Smooth muscle cell (in vitro differentiated cells): ENCODE results near the gene SLC10A2. TPM values are rescaled to one million over a fixed set of nuclear protein-coding genes. Genes with fewer than 3 reads are reported as not detected.

Experiments used
- DNase-seq: peaks from one replicate; lab custom pipeline; 2025; ENCODE audit not compliant: unreplicated experiment; lab: John Stamatoyannopoulos, UW
- H2AFZ ChIP-seq: fragments of 200-600 bp; sonication (generic); 2 replicates; pipeline ENCODE4 v1.6.0; 2016; ENCODE audit warnings: antibody characterized with exemption, low read depth, mild to moderate bottlenecking
- H3F3A ChIP-seq: fragments of 200-600 bp; sonication (generic); 2 replicates; pipeline ENCODE4 v1.6.0; 2017; ENCODE audit warnings: antibody characterized with exemption, low read depth
- H3K27ac ChIP-seq: fragments of 200-600 bp; sonication (generic); 2 replicates; pipeline ENCODE4 v1.5.1; 2016; ENCODE audit warnings: low read depth, mild to moderate bottlenecking
- H3K27me3 ChIP-seq: fragments of 200-600 bp; sonication (generic); 2 replicates; pipeline ENCODE4 v1.6.1; 2016; ENCODE audit warnings: low read depth, mild to moderate bottlenecking
- H3K36me3 ChIP-seq: fragments of 200-600 bp; sonication (generic); 2 replicates; pipeline ENCODE4 v1.5.1; 2016; ENCODE audit warnings: low read depth
- H3K4me1 ChIP-seq: fragments of 200-600 bp; sonication (generic); 2 replicates; pipeline ENCODE4 v1.5.1; 2016; ENCODE audit warnings: low read depth
- H3K4me2 ChIP-seq: fragments of 200-600 bp; sonication (generic); 2 replicates; pipeline ENCODE4 v1.6.0; 2016; ENCODE audit warnings: mild to moderate bottlenecking
- H3K4me3 ChIP-seq: fragments of 200-600 bp; sonication (generic); 2 replicates; pipeline ENCODE4 v1.5.1; 2016; ENCODE audit warnings: mild to moderate bottlenecking
- H3K79me2 ChIP-seq: fragments of 200-600 bp; sonication (generic); 2 replicates; pipeline ENCODE4 v1.6.0; 2016; ENCODE audit warnings: low read depth, mild to moderate bottlenecking
- H3K9ac ChIP-seq: fragments of 200-600 bp; sonication (generic); 2 replicates; pipeline ENCODE4 v1.6.0; 2016; ENCODE audit warnings: low read depth
- H3K9me3 ChIP-seq: fragments of 200-600 bp; sonication (generic); replicated peaks from 2 replicates; pipeline ENCODE4 v1.5.1; 2016; ENCODE audit warnings: low read depth
- H4K20me1 ChIP-seq: fragments of 200-600 bp; sonication (generic); 2 replicates; pipeline ENCODE4 v1.6.0; 2016; ENCODE audit warnings: low read depth
- CTCF ChIP-seq: fragments of 200-600 bp; sonication (generic); IDR thresholded peaks from 2 replicates; pipeline ENCODE4 v1.5.1; 2017; ENCODE audit warnings: borderline replicate concordance, mild to moderate bottlenecking, antibody characterized with exemption; ENCODE audit not compliant: insufficient read depth, poor library complexity, severe bottlenecking
- WGBS: methylation state at CpG from one replicate; pipeline ENCODE4 v1.1.7; 2016; ENCODE audit warnings: low lambda C conversion rate; 5-methylcytosine and 5-hydroxymethylcytosine counted together
- polyA plus RNA-seq: library from polyadenylated mRNA; unstranded; fragments of >200 nt; fragmentation: Nextera tagmentation; extraction: Ambion mirVana; gene quantifications from 2 replicates; pipeline ENCODE4 v1.2.1, GENCODE V29; 2016
- total RNA-seq: library from RNA; depleted of rRNA; stranded (reverse); fragments of >200 nt; gene quantifications from 2 replicates; pipeline ENCODE4 v1.2.3, GENCODE V29; 2014

SLC10A2 gene
- total and polyA plus RNA-seq, 2 experiments from 2014 or later: not detected

DNA sequence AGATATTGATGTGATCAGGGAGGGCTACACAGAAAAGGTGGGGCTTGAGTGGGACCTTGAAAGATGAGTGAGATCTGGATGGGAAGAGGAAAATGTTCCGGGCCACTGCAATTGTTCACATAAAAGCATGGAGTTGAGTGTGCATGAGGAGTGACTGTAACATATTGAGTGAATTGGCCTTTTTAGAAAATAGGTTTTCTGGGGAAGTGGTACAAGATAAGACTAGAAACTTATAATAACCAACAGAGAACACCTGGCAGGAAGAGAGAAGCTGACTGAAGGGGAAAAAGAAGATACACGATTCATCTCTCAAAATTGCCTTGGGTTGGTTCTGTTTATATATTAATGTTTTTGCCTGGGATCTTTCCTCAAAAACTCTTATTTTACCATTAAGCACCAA is 32.2 kb downstream of the SLC10A2 start:
- TF ChIP-seq CTCF: no peak
- H2AFZ ChIP-seq: no peak overlapping the region

GRCh38 chr13:103031332-103031873 is 34.8 kb downstream of the SLC10A2 start:
- Histone ChIP-seq H3F3A (no peaks in the 10 kb centered on the region), H4K20me1 (no peaks in the 10 kb centered on the region), H3K27ac (no peak overlapping the region), H3K36me3 (no peaks in the 10 kb centered on the region), H3K4me2 (no peak overlapping the region), H3K79me2 (no peaks in the 10 kb centered on the region), H2AFZ (no peak overlapping the region), H3K4me1 (no peaks in the 10 kb centered on the region), H3K9me3 (no peaks in the 10 kb centered on the region), H3K9ac (no peak overlapping the region), H3K27me3 (peaks cover 50% of the 10 kb centered on the region), H3K4me3 (no peak overlapping the region)
- TF ChIP-seq CTCF: no peak
- WGBS: 63% methylated on average over 2 of the region's 2 CpGs
- DNase-seq: no peak

More for the DNA sequence above, 32.2 kb downstream of the SLC10A2 start:
- no peaks in the 10 kb centered on the region for H3K79me2 ChIP-seq
- no peaks in the 10 kb centered on the region for H3K36me3 ChIP-seq
- H3K27ac ChIP-seq: no peak overlapping the region
- no peak overlapping the region for H3K4me2 ChIP-seq
- no peak overlapping the region for H3K9ac ChIP-seq
- H3F3A ChIP-seq: no peaks in the 10 kb centered on the region
- DNase-seq: no peak
- WGBS: 98% methylated on average over 2 of the region's 2 CpGs
- H3K9me3 ChIP-seq: no peaks in the 10 kb centered on the region
- no peaks in the 10 kb centered on the region for H4K20me1 ChIP-seq
- H3K4me3 ChIP-seq: no peak overlapping the region
- peaks cover 75% of the 10 kb centered on the region for H3K27me3 ChIP-seq
- no peaks in the 10 kb centered on the region for H3K4me1 ChIP-seq

DNA sequence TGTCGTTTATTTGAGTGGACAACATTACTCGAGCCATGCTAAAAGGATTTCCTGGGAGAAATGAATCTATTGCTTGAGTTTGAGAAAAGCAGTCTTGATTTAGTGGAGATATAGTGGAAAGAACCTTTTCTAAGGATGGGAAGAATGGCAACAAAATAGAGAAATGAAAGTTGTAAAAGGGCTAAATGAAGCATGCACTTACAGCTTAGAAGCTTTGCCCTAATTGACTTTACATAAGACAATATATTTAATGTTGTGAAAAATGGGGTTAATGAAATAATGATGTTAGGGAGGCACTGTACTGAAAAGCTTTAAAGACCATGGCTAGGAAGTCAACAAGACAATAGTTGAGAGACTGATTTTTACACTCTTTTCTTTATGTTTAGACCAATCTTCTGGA is 35.4 kb downstream of the SLC10A2 start:
- no peaks in the 10 kb centered on the region for H3K79me2 ChIP-seq

More for the DNA sequence above, 35.4 kb downstream of the SLC10A2 start:
- H4K20me1 ChIP-seq: no peaks in the 10 kb centered on the region
- no peak overlapping the region for H3K9ac ChIP-seq
- no peaks in the 10 kb centered on the region for H3F3A ChIP-seq
- H3K4me2 ChIP-seq: no peak overlapping the region
- no peaks in the 10 kb centered on the region for H3K9me3 ChIP-seq
- no peaks in the 10 kb centered on the region for H3K36me3 ChIP-seq
- DNase-seq: no peak
- no peak overlapping the region for H3K4me3 ChIP-seq
- 93% methylated on average over 2 of the region's 2 CpGs for WGBS
- H3K4me1 ChIP-seq: no peaks in the 10 kb centered on the region
- no peak overlapping the region for H2AFZ ChIP-seq
- H3K27ac ChIP-seq: no peak overlapping the region
- no peak for TF ChIP-seq CTCF
- peaks cover 45% of the 10 kb centered on the region for H3K27me3 ChIP-seq
